NCI-H345 (cell line): ENCODE results near the gene PRR5L.

Experiments
- DNase-seq: peaks from one replicate; lab custom pipeline; 2025; lab: John Stamatoyannopoulos, UW

Gene PRR5L

GRCh38 chr11:36436064-36436463, 140.0 kb downstream of the PRR5L start:
- DNase-seq = no peak

- DNase-seq = no peak
Observed at GRCh38 chr11:36436589-36436988, 140.5 kb downstream of the PRR5L start.

GRCh38 chr11:36437413-36437812, 141.3 kb downstream of the PRR5L start:
- no peak for DNase-seq

- DNase-seq = no peak
Observed at GRCh38 chr11:36438126-36438525, 142.0 kb downstream of the PRR5L start.

GRCh38 chr11:36441610-36442208, 145.6 kb downstream of the PRR5L start:
- no peak for DNase-seq

GRCh38 chr11:36443661-36444060, 147.6 kb downstream of the PRR5L start:
- DNase-seq = no peak

- no peak for DNase-seq
Observed at GRCh38 chr11:36446135-36446534, 150.0 kb downstream of the PRR5L start.

- DNase-seq = no peak
Observed at GRCh38 chr11:36447514-36447913, 151.4 kb downstream of the PRR5L start.

- DNase-seq = peak; percentile 73
Observed at GRCh38 chr11:36447947-36448346, 151.9 kb downstream of the PRR5L start.

- no peak for DNase-seq
Observed at GRCh38 chr11:36449561-36450096, 153.5 kb downstream of the PRR5L start.

- no peak for DNase-seq
Observed at GRCh38 chr11:36450110-36450572, 154.1 kb downstream of the PRR5L start.

- DNase-seq = no peak
Observed at GRCh38 chr11:36451045-36451444, 155.0 kb downstream of the PRR5L start.

- no peak for DNase-seq
Observed at GRCh38 chr11:36451681-36452080, 155.6 kb downstream of the PRR5L start.

GRCh38 chr11:36452236-36452940, 156.3 kb downstream of the PRR5L start:
- DNase-seq = no peak

GRCh38 chr11:36452961-36453360, 156.9 kb downstream of the PRR5L start:
- DNase-seq = no peak

GRCh38 chr11:36453678-36454077, 157.6 kb downstream of the PRR5L start:
- DNase-seq = no peak

GRCh38 chr11:36454551-36454940, 158.5 kb downstream of the PRR5L start:
- no peak for DNase-seq

GRCh38 chr11:36454941-36455631, 159.0 kb downstream of the PRR5L start:
- DNase-seq = peak; percentile 94

- DNase-seq = peak; percentile 51
Observed at GRCh38 chr11:36455658-36456111, 159.6 kb downstream of the PRR5L start.

- no peak for DNase-seq
Observed at GRCh38 chr11:36456156-36456555, 160.1 kb downstream of the PRR5L start.

- DNase-seq = no peak
Observed at GRCh38 chr11:36458129-36458915, 162.2 kb downstream of the PRR5L start.

GRCh38 chr11:36459046-36459445, 163.0 kb downstream of the PRR5L start:
- DNase-seq = no peak
